ENCODE data around the gene METTL9. TPM values are rescaled to one million over a fixed set of nuclear protein-coding genes. Genes with fewer than 3 reads are reported as not detected.
A peak's percentile ranks its signal among the peaks of the same experiment; 100 is the strongest.

METTL9 gene
- total and polyA plus RNA-seq, 2 of the 13 experiments (the other 11 are each of a cell fraction or from before 2014, with no cell fraction given): 123 to 204 TPM

GRCh38 chr16:21634216-21634615 is 34.8 kb downstream of the METTL9 start (continued):
- TF ChIP-seq SKI (IDR thresholded peaks at IDR 0.05; ENCODE audit: partially characterized antibody) (peak; percentile 8), NFKBIZ (CRISPR knock-in tag; IDR thresholded peaks at IDR 0.05) (0 out of 2 replicates have a peak, but pooled peaks have one; percentile 40), GLMP (CRISPR knock-in tag; IDR thresholded peaks at IDR 0.05; ENCODE audit: borderline replicate concordance) (no peak), ZNF569 (CRISPR knock-in tag; IDR thresholded peaks at IDR 0.05; ENCODE audit: borderline replicate concordance) (no peak), DRAP1 (CRISPR knock-in tag; IDR thresholded peaks at IDR 0.05) (0 out of 2 replicates have a peak, but pooled peaks have one; percentile 33), SAFB2 (CRISPR knock-in tag; IDR thresholded peaks at IDR 0.05; ENCODE audit: borderline replicate concordance, low read depth) (no peak), ZNF280D (CRISPR knock-in tag; IDR thresholded peaks at IDR 0.05) (no peak), ZNF557 (CRISPR knock-in tag; IDR thresholded peaks at IDR 0.05) (no peak), KDM1A (CRISPR knock-in tag; IDR thresholded peaks at IDR 0.05) (no peak), ZZZ3 (CRISPR knock-in tag; IDR thresholded peaks at IDR 0.05; ENCODE audit: borderline replicate concordance) (no peak), SMAD9 (CRISPR knock-in tag; IDR thresholded peaks at IDR 0.05) (no peak), FOXP1 (IDR thresholded peaks at IDR 0.05) (no peak), FOXP1 (CRISPR knock-in tag; IDR thresholded peaks at IDR 0.05) (peak; percentile 7; the same call in 1 of the 2 replicates), ZNF704 (CRISPR knock-in tag; IDR thresholded peaks at IDR 0.05; ENCODE audit: borderline replicate concordance) (no peak), ZGPAT (CRISPR knock-in tag; IDR thresholded peaks at IDR 0.05) (peak; percentile 34; the same call in 1 of the 2 replicates), ZNF275 (CRISPR knock-in tag; IDR thresholded peaks at IDR 0.05; ENCODE audit: borderline replicate concordance) (no peak), ZKSCAN5 (CRISPR knock-in tag; IDR thresholded peaks at IDR 0.05) (no peak)
- TF ChIP-seq, protein P1, sequence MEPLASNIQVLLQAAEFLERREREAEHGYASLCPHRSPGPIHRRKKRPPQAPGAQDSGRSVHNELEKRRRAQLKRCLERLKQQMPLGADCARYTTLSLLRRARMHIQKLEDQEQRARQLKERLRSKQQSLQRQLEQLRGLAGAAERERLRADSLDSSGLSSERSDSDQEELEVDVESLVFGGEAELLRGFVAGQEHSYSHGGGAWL (CRISPR knock-in tag; IDR thresholded peaks at IDR 0.05): no peak
- TF ChIP-seq, protein P2, sequence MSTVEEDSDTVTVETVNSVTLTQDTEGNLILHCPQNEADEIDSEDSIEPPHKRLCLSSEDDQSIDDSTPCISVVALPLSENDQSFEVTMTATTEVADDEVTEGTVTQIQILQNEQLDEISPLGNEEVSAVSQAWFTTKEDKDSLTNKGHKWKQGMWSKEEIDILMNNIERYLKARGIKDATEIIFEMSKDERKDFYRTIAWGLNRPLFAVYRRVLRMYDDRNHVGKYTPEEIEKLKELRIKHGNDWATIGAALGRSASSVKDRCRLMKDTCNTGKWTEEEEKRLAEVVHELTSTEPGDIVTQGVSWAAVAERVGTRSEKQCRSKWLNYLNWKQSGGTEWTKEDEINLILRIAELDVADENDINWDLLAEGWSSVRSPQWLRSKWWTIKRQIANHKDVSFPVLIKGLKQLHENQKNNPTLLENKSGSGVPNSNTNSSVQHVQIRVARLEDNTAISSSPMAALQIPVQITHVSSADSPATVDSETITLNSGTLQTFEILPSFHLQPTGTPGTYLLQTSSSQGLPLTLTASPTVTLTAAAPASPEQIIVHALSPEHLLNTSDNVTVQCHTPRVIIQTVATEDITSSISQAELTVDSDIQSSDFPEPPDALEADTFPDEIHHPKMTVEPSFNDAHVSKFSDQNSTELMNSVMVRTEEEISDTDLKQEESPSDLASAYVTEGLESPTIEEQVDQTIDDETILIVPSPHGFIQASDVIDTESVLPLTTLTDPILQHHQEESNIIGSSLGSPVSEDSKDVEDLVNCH (CRISPR knock-in tag; IDR thresholded peaks at IDR 0.05): no peak

All from HepG2 (cell line).